GM23338 (cell line): ENCODE measurements around the gene AP3D1. TPM values are rescaled to one million over a fixed set of nuclear protein-coding genes. Genes with fewer than 3 reads are reported as not detected.

Experiments used
- ATAC-seq: fragments of 200-7000 bp; cut with Tn5 transposase; 3 replicates; pipeline ENCODE4 v1.9.1; 2020
- DNase-seq: peaks from one replicate; pipeline ENCODE4 v3.0.0-alpha.2; 2015; ENCODE audit warnings: low spot score
- H2AFZ ChIP-seq: fragments of 200-600 bp; sonication (generic); 2 replicates; pipeline ENCODE4 v1.8.0; 2016; ENCODE audit warnings: antibody characterized with exemption, mild to moderate bottlenecking, moderate library complexity
- H3F3A ChIP-seq: fragments of 200-600 bp; sonication (generic); replicated peaks from 2 replicates; pipeline ENCODE4 v1.8.0; 2017; ENCODE audit warnings: antibody characterized with exemption, mixed run types, low read depth
- H3K27ac ChIP-seq: fragments of 200-600 bp; sonication (generic); 2 replicates; pipeline ENCODE4 v1.6.1; 2016; ENCODE audit warnings: low read depth
- H3K27me3 ChIP-seq: fragments of 200-600 bp; sonication (generic); 2 replicates; pipeline ENCODE4 v1.8.0; 2016; ENCODE audit warnings: mild to moderate bottlenecking, mixed run types, moderate library complexity; ENCODE audit not compliant: insufficient read depth
- H3K36me3 ChIP-seq: fragments of 200-600 bp; sonication (generic); 2 replicates; pipeline ENCODE4 v1.8.0; 2016; ENCODE audit warnings: mild to moderate bottlenecking; ENCODE audit not compliant: insufficient read depth
- H3K4me1 ChIP-seq: fragments of 200-600 bp; sonication (generic); 2 replicates; pipeline ENCODE4 v1.8.0; 2016; ENCODE audit warnings: mild to moderate bottlenecking, moderate library complexity; ENCODE audit not compliant: insufficient read depth
- H3K4me2 ChIP-seq: fragments of 200-600 bp; sonication (generic); 2 replicates; pipeline ENCODE4 v1.7.1; 2017; ENCODE audit warnings: mixed run types
- H3K4me3 ChIP-seq: fragments of 200-600 bp; sonication (generic); 2 replicates; pipeline ENCODE4 v1.6.1; 2016; ENCODE audit warnings: mixed run types
- H3K79me2 ChIP-seq: fragments of 200-600 bp; sonication (generic); replicated peaks from 2 replicates; pipeline ENCODE4 v1.8.0; 2017; ENCODE audit warnings: mild to moderate bottlenecking; ENCODE audit not compliant: insufficient read depth
- H3K9me2 ChIP-seq: fragments of 200-600 bp; sonication (generic); 2 replicates; pipeline ENCODE4 v1.8.0; 2017; ENCODE audit not compliant: insufficient read depth
- H4K20me1 ChIP-seq: fragments of 200-600 bp; sonication (generic); replicated peaks from 2 replicates; pipeline ENCODE4 v1.8.0; 2017; ENCODE audit warnings: mild to moderate bottlenecking; ENCODE audit not compliant: insufficient read depth
- H3K27ac Mint-ChIP-seq: 2 replicates; pipeline ENCODE4 v1.8.0; 2020; ENCODE audit warnings: inconsistent platforms, mild to moderate bottlenecking, moderate library complexity, mixed read lengths
- H3K27me3 Mint-ChIP-seq: 3 replicates; pipeline ENCODE4 v1.8.0; 2022; ENCODE audit warnings: low read depth, mild to moderate bottlenecking, moderate library complexity, mixed read lengths, inconsistent platforms; ENCODE audit not compliant: insufficient read depth, poor library complexity
- H3K36me3 Mint-ChIP-seq: 3 replicates; pipeline ENCODE4 v1.8.0; 2021; ENCODE audit warnings: low read depth, mild to moderate bottlenecking, inconsistent platforms, moderate library complexity, mixed read lengths
- H3K4me1 Mint-ChIP-seq: 3 replicates; pipeline ENCODE4 v1.8.0; 2020; ENCODE audit warnings: mild to moderate bottlenecking, inconsistent platforms, mixed read lengths
- H3K4me3 Mint-ChIP-seq: 3 replicates; pipeline ENCODE4 v1.8.0; 2021; ENCODE audit warnings: moderate library complexity, mild to moderate bottlenecking, inconsistent platforms, mixed read lengths
- H3K9me3 Mint-ChIP-seq: 3 replicates; pipeline ENCODE4 v1.8.0; 2020; ENCODE audit warnings: moderate library complexity, mild to moderate bottlenecking, inconsistent platforms, mixed read lengths
- CREB1 ChIP-seq: fragments of 250-450 bp; sonication (Bioruptor Pico); IDR thresholded peaks from 2 replicates; pipeline ENCODE4 v1.5.0; 2020; ENCODE audit warnings: low read depth, mild to moderate bottlenecking, moderate library complexity
- ETS1 ChIP-seq: IDR thresholded peaks from 2 replicates; pipeline ENCODE4 v1.6.1; 2016; ENCODE audit warnings: antibody characterized with exemption
- JUNB ChIP-seq: IDR thresholded peaks from one replicate; pipeline ENCODE4 v1.6.1; 2016; ENCODE audit warnings: antibody characterized with exemption; ENCODE audit not compliant: unreplicated experiment
- POLR2AphosphoS5 ChIP-seq: IDR thresholded peaks from 2 replicates; pipeline ENCODE4 v1.6.1; 2016; ENCODE audit warnings: antibody characterized with exemption, low read depth
- STAT1 ChIP-seq: IDR thresholded peaks from one replicate; pipeline ENCODE4 v1.6.1; 2016; ENCODE audit warnings: antibody characterized with exemption; ENCODE audit not compliant: unreplicated experiment
- ZNF114 ChIP-seq: fragments of 250-450 bp; sonication (Bioruptor Pico); IDR thresholded peaks from 2 replicates; pipeline ENCODE4 v1.5.0; 2020; ENCODE audit warnings: mild to moderate bottlenecking, moderate library complexity
- ZNF462 ChIP-seq: fragments of 250-450 bp; sonication (Bioruptor Pico); IDR thresholded peaks from 2 replicates; pipeline ENCODE4 v1.5.0; 2020; ENCODE audit warnings: mild to moderate bottlenecking, moderate library complexity
- polyA plus RNA-seq: library from polyadenylated mRNA; unstranded; fragments of >200 nt; fragmentation: Nextera tagmentation; extraction: Ambion mirVana; gene quantifications from 2 replicates; pipeline ENCODE4 v1.2.1, GENCODE V29; 2016
- total RNA-seq: library from RNA; depleted of rRNA; stranded (reverse); fragments of >200 nt; shearing (Covaris generic); gene quantifications from 2 replicates; pipeline ENCODE4 v1.2.3, GENCODE V29; 2014
- TF ChIP-seq, protein P1 (sequence below), 2 experiments: fragments of 200-600 bp in 1 of 2; sonication (generic) in 1 of 2; conservative IDR thresholded peaks; 2 replicates each; pipeline versions ENCODE4 v1.5.1 to v1.6.1; 2016 to 2017; ENCODE audit warnings: antibody characterized with exemption in 2 of 2, low read depth in 2 of 2, mild to moderate bottlenecking in 2 of 2, moderate library complexity in 1 of 2
- TF ChIP-seq, protein P2 (sequence below): IDR thresholded peaks from one replicate; pipeline ENCODE4 v1.6.1; 2018; ENCODE audit warnings: antibody characterized with exemption; ENCODE audit not compliant: unreplicated experiment

Gene AP3D1
- total and polyA plus RNA-seq, 2 experiments from 2014 or later = 101 to 236 TPM

- TF ChIP-seq ZNF462 (CRISPR knock-in tag) = no peak
- TF ChIP-seq CREB1 = no peak
These were observed 71.5 kb downstream of the AP3D1 start (continued) for GRCh38 chr19:2079865-2080301.

DNA sequence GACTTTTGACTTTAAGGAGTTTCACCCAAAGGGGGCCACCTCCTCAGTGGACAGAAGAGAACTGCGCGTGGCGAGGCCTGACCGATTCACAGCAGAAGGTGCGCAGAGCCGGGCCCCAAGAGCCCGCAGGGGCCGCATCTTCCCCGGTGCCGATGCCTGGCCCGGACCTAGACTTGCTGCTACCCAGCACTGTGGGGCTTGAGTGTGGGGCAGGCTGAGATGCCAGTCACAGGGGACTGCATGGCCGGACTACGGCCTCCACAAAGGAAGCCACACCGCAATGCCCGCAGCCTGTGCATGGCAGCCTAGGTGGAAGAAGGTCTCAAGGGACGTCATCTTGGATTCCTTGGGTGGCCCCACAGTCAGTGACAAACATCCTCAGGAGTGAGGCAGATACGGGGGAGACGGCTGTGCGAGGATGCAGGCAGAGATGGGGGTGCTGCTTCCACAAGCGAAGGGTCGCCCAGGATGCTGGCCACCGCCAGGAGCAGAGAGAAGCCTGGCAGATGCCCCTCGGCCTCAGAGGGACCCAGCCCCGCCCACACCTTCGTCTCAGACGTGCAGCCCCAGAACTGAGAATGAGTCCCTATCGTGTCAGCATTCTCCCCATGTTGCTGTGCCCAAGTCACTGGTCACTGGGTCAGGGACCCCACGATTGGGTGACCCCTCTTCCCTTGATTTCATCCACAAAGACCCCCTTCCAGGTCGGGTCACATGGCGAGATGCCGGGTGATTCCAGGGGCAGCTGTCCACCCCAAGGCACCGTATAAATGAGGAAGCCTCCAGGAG, 72.1 kb downstream of the AP3D1 start:
- H3K9me2 ChIP-seq = no peaks in the 10 kb centered on the region
- peaks cover 4% of the 10 kb centered on the region for H3K27me3 Mint-ChIP-seq
- no peaks in the 10 kb centered on the region for H3K4me1 ChIP-seq
- ATAC-seq = no peak
- H3K79me2 ChIP-seq = no peaks in the 10 kb centered on the region
- H3K36me3 Mint-ChIP-seq = no peaks in the 10 kb centered on the region
- H3K4me3 ChIP-seq = no peak overlapping the region
- no peaks in the 10 kb centered on the region for H3K27me3 ChIP-seq
- no peak overlapping the region for H3K4me3 Mint-ChIP-seq
- H3K27ac ChIP-seq = no peak overlapping the region
- no peak for DNase-seq
- H3K36me3 ChIP-seq = no peaks in the 10 kb centered on the region; the same call in 1 of the 2 replicates
- H2AFZ ChIP-seq = no peak overlapping the region
- no peaks in the 10 kb centered on the region for H3F3A ChIP-seq
- no peak overlapping the region for H3K27ac Mint-ChIP-seq
- H3K4me2 ChIP-seq = no peak overlapping the region
- no peaks in the 10 kb centered on the region for H4K20me1 ChIP-seq
- no peaks in the 10 kb centered on the region for H3K4me1 Mint-ChIP-seq
- H3K9me3 Mint-ChIP-seq = no peaks in the 10 kb centered on the region
- TF ChIP-seq ETS1 (no peak), CREB1 (no peak), STAT1 (no peak), ZNF114 (no peak), POLR2AphosphoS5 (no peak), JUNB (no peak)
- TF ChIP-seq, protein P1, sequence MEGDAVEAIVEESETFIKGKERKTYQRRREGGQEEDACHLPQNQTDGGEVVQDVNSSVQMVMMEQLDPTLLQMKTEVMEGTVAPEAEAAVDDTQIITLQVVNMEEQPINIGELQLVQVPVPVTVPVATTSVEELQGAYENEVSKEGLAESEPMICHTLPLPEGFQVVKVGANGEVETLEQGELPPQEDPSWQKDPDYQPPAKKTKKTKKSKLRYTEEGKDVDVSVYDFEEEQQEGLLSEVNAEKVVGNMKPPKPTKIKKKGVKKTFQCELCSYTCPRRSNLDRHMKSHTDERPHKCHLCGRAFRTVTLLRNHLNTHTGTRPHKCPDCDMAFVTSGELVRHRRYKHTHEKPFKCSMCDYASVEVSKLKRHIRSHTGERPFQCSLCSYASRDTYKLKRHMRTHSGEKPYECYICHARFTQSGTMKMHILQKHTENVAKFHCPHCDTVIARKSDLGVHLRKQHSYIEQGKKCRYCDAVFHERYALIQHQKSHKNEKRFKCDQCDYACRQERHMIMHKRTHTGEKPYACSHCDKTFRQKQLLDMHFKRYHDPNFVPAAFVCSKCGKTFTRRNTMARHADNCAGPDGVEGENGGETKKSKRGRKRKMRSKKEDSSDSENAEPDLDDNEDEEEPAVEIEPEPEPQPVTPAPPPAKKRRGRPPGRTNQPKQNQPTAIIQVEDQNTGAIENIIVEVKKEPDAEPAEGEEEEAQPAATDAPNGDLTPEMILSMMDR (conservative IDR thresholded peaks at IDR 0.05; ENCODE audit: low read depth in 2 of 2) = no peak
- TF ChIP-seq, protein P2, sequence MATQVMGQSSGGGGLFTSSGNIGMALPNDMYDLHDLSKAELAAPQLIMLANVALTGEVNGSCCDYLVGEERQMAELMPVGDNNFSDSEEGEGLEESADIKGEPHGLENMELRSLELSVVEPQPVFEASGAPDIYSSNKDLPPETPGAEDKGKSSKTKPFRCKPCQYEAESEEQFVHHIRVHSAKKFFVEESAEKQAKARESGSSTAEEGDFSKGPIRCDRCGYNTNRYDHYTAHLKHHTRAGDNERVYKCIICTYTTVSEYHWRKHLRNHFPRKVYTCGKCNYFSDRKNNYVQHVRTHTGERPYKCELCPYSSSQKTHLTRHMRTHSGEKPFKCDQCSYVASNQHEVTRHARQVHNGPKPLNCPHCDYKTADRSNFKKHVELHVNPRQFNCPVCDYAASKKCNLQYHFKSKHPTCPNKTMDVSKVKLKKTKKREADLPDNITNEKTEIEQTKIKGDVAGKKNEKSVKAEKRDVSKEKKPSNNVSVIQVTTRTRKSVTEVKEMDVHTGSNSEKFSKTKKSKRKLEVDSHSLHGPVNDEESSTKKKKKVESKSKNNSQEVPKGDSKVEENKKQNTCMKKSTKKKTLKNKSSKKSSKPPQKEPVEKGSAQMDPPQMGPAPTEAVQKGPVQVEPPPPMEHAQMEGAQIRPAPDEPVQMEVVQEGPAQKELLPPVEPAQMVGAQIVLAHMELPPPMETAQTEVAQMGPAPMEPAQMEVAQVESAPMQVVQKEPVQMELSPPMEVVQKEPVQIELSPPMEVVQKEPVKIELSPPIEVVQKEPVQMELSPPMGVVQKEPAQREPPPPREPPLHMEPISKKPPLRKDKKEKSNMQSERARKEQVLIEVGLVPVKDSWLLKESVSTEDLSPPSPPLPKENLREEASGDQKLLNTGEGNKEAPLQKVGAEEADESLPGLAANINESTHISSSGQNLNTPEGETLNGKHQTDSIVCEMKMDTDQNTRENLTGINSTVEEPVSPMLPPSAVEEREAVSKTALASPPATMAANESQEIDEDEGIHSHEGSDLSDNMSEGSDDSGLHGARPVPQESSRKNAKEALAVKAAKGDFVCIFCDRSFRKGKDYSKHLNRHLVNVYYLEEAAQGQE = no peak
